ENCODE results near the gene ATP1B1. TPM values are rescaled to one million over a fixed set of nuclear protein-coding genes. Genes with fewer than 3 reads are reported as not detected.
"Not testable (repeated sequence)": the region's sequence is repeated elsewhere in the genome, so short reads cannot be mapped to it uniquely, and the experiment has no call there.

ATP1B1 gene
- polyA plus RNA-seq, 1 donor (not counting 4 experiments of a cell fraction or from before 2014, with no cell fraction given) = 30.0 TPM

DNA sequence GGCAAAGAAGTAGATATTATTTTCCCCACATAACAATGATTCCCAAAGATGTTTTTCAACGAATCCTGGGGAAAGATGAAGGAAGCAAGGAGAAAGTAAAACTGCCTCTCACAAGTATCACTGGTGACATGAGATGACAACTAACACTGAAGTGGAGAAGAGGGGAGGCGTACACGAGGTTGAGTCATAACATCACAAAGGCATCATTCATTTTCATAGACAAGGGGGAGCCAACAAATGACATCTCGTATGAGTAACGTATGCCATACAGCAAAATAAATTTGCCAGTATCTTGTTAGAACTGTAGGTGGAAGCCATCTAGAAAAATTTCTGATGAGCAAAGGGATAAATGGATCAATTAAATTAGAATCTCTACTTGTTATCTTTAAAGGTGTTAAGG is 56.6 kb downstream of the ATP1B1 start:
- no peak for FAIRE-seq
- dilution Hi-C loops (cut with MboI; ENCODE audit: extremely low pct_ligation_motif_present, low sequenced_read_pairs) = no loop called here
- H4K20me1 ChIP-seq (ENCODE audit: control insufficient read depth, extremely low read depth, insufficient read depth, low read length) = no peaks in the 10 kb centered on the region
- H3K4me1 ChIP-seq (ENCODE audit: control insufficient read depth, extremely low read depth, insufficient read depth, low read length) = peaks cover 12% of the 10 kb centered on the region
- H3K36me3 ChIP-seq (ENCODE audit: control insufficient read depth in 2 of 2, extremely low read depth in 1 of 2, insufficient read depth in 2 of 2, low read length in 2 of 2) = no peaks in the 10 kb centered on the region
- DNase-seq (ENCODE audit: low read depth, low spot score) = no peak
- no peak overlapping the region for H3K27ac ChIP-seq (ENCODE audit: control insufficient read depth, insufficient read depth, low read length)
- H3K9me1 ChIP-seq (ENCODE audit: control insufficient read depth, extremely low read depth, insufficient read depth, low read length) = no peaks in the 10 kb centered on the region
- TF ChIP-seq EZH2 (IDR thresholded peaks at IDR 0.05; ENCODE audit: low read length) (no peak), CTCF (optimal IDR thresholded peaks at IDR 0.05 in 1 of 3, IDR thresholded peaks at IDR 0.05 in 1 of 3, conservative IDR thresholded peaks at IDR 0.05 in 1 of 3; ENCODE audit: extremely low read depth in 1 of 3, insufficient read depth in 2 of 3, low read length in 3 of 3) (no peak)
- H2AFZ ChIP-seq (ENCODE audit: control insufficient read depth, low read length) = no peak overlapping the region
- H3K9me3 ChIP-seq (ENCODE audit: control insufficient read depth, low read depth, low read length) = no peaks in the 10 kb centered on the region
- H3K4me3 ChIP-seq (ENCODE audit: control insufficient read depth in 2 of 3, extremely low read depth in 1 of 3, insufficient read depth in 2 of 3, low read depth in 1 of 3, low read length in 3 of 3) = no peak overlapping the region
- H3K79me2 ChIP-seq (ENCODE audit: control insufficient read depth, insufficient read depth, low read length) = no peaks in the 10 kb centered on the region
- no peaks in the 10 kb centered on the region for H3K27me3 ChIP-seq (ENCODE audit: control insufficient read depth, extremely low read depth, insufficient read depth, low read length)
- no peak overlapping the region for H3K4me2 ChIP-seq (ENCODE audit: control insufficient read depth, extremely low read depth, insufficient read depth, low read depth, low read length)
- H3K9ac ChIP-seq (ENCODE audit: control insufficient read depth, extremely low read depth, insufficient read depth, low read length) = no peak overlapping the region

DNA sequence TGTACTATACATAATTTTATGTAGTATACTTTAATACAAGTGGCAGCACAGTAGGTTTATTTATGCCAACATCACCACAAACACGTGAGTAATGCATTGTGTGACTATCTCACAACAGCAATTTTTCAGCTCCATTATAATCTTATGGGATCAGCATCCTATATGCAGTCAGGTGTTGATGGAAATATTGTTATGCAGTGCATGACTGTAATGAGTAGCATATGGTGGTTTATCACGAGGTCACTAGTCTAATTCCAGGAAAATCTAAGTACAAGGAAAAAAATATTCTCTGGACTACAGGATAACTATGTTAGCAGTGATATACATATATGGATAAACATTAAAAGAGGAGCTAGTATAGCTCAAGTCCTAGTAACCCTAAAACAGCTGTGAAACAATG is 69.0 kb downstream of the ATP1B1 start:
- H3K9me3 ChIP-seq (ENCODE audit: control insufficient read depth, low read depth, low read length) = no peaks in the 10 kb centered on the region
- H3K4me2 ChIP-seq (ENCODE audit: control insufficient read depth, extremely low read depth, insufficient read depth, low read depth, low read length) = no peak overlapping the region
- H4K20me1 ChIP-seq (ENCODE audit: control insufficient read depth, extremely low read depth, insufficient read depth, low read length) = no peaks in the 10 kb centered on the region
- H3K27ac ChIP-seq (ENCODE audit: control insufficient read depth, insufficient read depth, low read length) = no peak overlapping the region
- no peaks in the 10 kb centered on the region for H3K27me3 ChIP-seq (ENCODE audit: control insufficient read depth, extremely low read depth, insufficient read depth, low read length)
- no peak for TF ChIP-seq CTCF (optimal IDR thresholded peaks at IDR 0.05 in 1 of 3, IDR thresholded peaks at IDR 0.05 in 1 of 3, conservative IDR thresholded peaks at IDR 0.05 in 1 of 3; ENCODE audit: extremely low read depth in 1 of 3, insufficient read depth in 2 of 3, low read length in 3 of 3)
- TF ChIP-seq EZH2 (IDR thresholded peaks at IDR 0.05; ENCODE audit: low read length) = no peak
- H3K4me3 ChIP-seq (ENCODE audit: control insufficient read depth in 2 of 3, extremely low read depth in 1 of 3, insufficient read depth in 2 of 3, low read depth in 1 of 3, low read length in 3 of 3) = no peak overlapping the region
- no peak overlapping the region for H3K9ac ChIP-seq (ENCODE audit: control insufficient read depth, extremely low read depth, insufficient read depth, low read length)
- FAIRE-seq (no peak), DNase-seq (ENCODE audit: low read depth, low spot score) (no peak)
- peaks cover 0 to 2% of the 10 kb centered on the region in 2 experiments for H3K36me3 ChIP-seq (ENCODE audit: control insufficient read depth in 2 of 2, extremely low read depth in 1 of 2, insufficient read depth in 2 of 2, low read length in 2 of 2)
- H3K79me2 ChIP-seq (ENCODE audit: control insufficient read depth, insufficient read depth, low read length) = no peaks in the 10 kb centered on the region
- H3K4me1 ChIP-seq (ENCODE audit: control insufficient read depth, extremely low read depth, insufficient read depth, low read length) = no peaks in the 10 kb centered on the region
- H3K9me1 ChIP-seq (ENCODE audit: control insufficient read depth, extremely low read depth, insufficient read depth, low read length) = no peaks in the 10 kb centered on the region
- H2AFZ ChIP-seq (ENCODE audit: control insufficient read depth, low read length) = no peak overlapping the region
- dilution Hi-C loops (cut with MboI; ENCODE audit: extremely low pct_ligation_motif_present, low sequenced_read_pairs) = no loop called here

DNA sequence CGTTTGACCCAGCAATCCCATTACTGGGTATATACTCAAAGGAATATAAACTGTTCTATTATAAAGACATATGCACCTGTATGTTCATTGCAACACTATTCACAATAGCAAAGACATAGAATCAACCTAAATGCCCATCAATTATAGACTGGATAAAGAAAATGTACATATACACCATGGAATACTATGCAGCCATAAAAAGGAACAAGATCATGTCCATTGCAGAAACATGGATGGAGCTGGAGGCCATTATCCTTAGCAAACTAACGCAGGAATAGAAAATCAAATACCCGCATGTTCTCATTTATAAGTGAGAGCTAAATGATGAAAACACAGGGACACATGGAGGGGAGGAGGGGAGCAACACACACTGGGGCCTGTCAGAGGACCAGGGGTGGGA is 72.9 kb downstream of the ATP1B1 start:
- H3K79me2 ChIP-seq (ENCODE audit: control insufficient read depth, insufficient read depth, low read length); H3K27me3 ChIP-seq (ENCODE audit: control insufficient read depth, extremely low read depth, insufficient read depth, low read length); H3K9me3 ChIP-seq (ENCODE audit: control insufficient read depth, low read depth, low read length); H3K4me3 ChIP-seq (ENCODE audit: control insufficient read depth in 2 of 3, extremely low read depth in 1 of 3, insufficient read depth in 2 of 3, low read depth in 1 of 3, low read length in 3 of 3); H3K36me3 ChIP-seq (ENCODE audit: control insufficient read depth in 2 of 2, extremely low read depth in 1 of 2, insufficient read depth in 2 of 2, low read length in 2 of 2); FAIRE-seq; H4K20me1 ChIP-seq (ENCODE audit: control insufficient read depth, extremely low read depth, insufficient read depth, low read length); H3K4me1 ChIP-seq (ENCODE audit: control insufficient read depth, extremely low read depth, insufficient read depth, low read length); DNase-seq (ENCODE audit: low read depth, low spot score); H2AFZ ChIP-seq (ENCODE audit: control insufficient read depth, low read length); H3K9ac ChIP-seq (ENCODE audit: control insufficient read depth, extremely low read depth, insufficient read depth, low read length); H3K9me1 ChIP-seq (ENCODE audit: control insufficient read depth, extremely low read depth, insufficient read depth, low read length); H3K4me2 ChIP-seq (ENCODE audit: control insufficient read depth, extremely low read depth, insufficient read depth, low read depth, low read length); dilution Hi-C loops (cut with MboI; ENCODE audit: extremely low pct_ligation_motif_present, low sequenced_read_pairs); H3K27ac ChIP-seq (ENCODE audit: control insufficient read depth, insufficient read depth, low read length): not testable (repeated sequence)
